H1 (cell line): ENCODE data around the gene KSR2. TPM values are rescaled to one million over a fixed set of nuclear protein-coding genes. Genes with fewer than 3 reads are reported as not detected.

ENCODE experiments used
- CEBPB ChIP-seq: IDR thresholded peaks from 2 replicates; pipeline ENCODE4 v1.6.1; 2012; ENCODE audit warnings: low read depth, low read length
- EZH2 ChIP-seq: fragments of 200-600 bp; sonication (generic); IDR thresholded peaks from 2 replicates; pipeline ENCODE4 v1.7.1; 2012; ENCODE audit warnings: low read depth, mild to moderate bottlenecking, moderate library complexity, low read length, inconsistent platforms; ENCODE audit not compliant: severe bottlenecking
- NRF1 ChIP-seq: IDR thresholded peaks from 2 replicates; pipeline ENCODE4 v1.6.1; 2011; ENCODE audit warnings: mild to moderate bottlenecking, low read depth, low read length, improper control_type of control experiment
- RBBP5 ChIP-seq: IDR thresholded peaks from 2 replicates; pipeline ENCODE4 v1.7.1; 2012; ENCODE audit warnings: low read depth, mild to moderate bottlenecking, inconsistent platforms, low read length, moderate library complexity, borderline replicate concordance
- TBP ChIP-seq: IDR thresholded peaks from 2 replicates; pipeline ENCODE4 v1.6.1; 2011; ENCODE audit warnings: low read depth, low read length, improper control_type of control experiment
- polyA plus RNA-seq, 7 experiments: library from polyadenylated mRNA; depleted of rRNA in 3 of 7; stranded (reverse) in 5 of 7; unstranded in 2 of 7; fragments of >200 nt in 5 of 7; fragments of 200-250 nt in 2 of 7; gene quantifications; 1 replicate in 5 of 7; 2 replicates in 1 of 7; 4 replicates in 1 of 7; pipeline versions ENCODE4 v1.2.1 to v1.2.3, GENCODE V29; 2011 to 2013; ENCODE audit warnings: missing spikeins in 2 of 7, mixed read lengths in 2 of 7
- total RNA-seq: library from RNA; stranded (reverse); fragmentation: NEBNext Ultra II Directional; extraction: Animal tissue kit (Norgen Biotek cat#: 25700); gene quantifications from 2 replicates; pipeline ENCODE4 v1.2.1, GENCODE V29; 2021
- TF ChIP-seq, protein P1 (sequence below): IDR thresholded peaks from 2 replicates; pipeline ENCODE4 v1.6.1; 2011; ENCODE audit warnings: low read length, improper control_type of control experiment

KSR2 gene
- total and polyA plus RNA-seq, 2 of the 8 experiments (the other 6 are each of a cell fraction or from before 2014, with no cell fraction given): 0.74 to 2.2 TPM

GRCh38 chr12:117684471-117684870, 284.3 kb downstream of the KSR2 start (continued):
- no peak for TF ChIP-seq RBBP5
- TF ChIP-seq NRF1: no peak
- TF ChIP-seq, protein P1, sequence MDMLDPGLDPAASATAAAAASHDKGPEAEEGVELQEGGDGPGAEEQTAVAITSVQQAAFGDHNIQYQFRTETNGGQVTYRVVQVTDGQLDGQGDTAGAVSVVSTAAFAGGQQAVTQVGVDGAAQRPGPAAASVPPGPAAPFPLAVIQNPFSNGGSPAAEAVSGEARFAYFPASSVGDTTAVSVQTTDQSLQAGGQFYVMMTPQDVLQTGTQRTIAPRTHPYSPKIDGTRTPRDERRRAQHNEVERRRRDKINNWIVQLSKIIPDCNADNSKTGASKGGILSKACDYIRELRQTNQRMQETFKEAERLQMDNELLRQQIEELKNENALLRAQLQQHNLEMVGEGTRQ: no peak
- TF ChIP-seq TBP: no peak
- TF ChIP-seq CEBPB: no peak
- TF ChIP-seq EZH2: no peak
- TF ChIP-seq, all 59 proteins: peak for 0
